GM18511 (cell line): ENCODE results near the gene SLC22A4.

Experiments
- ATAC-seq: cut with Tn5 transposase; IDR thresholded peaks from one replicate; pipeline ENCODE4 v1.9.1; 2021; ENCODE audit warnings: mild to moderate bottlenecking, moderate library complexity; ENCODE audit not compliant: unreplicated experiment

The SLC22A4 gene

GRCh38 chr5:132391870-132392269 is 97.7 kb downstream of the SLC22A4 start:
- ATAC-seq: no peak

- no peak for ATAC-seq
Observed at GRCh38 chr5:132392411-132392810, 98.2 kb downstream of the SLC22A4 start.

DNA sequence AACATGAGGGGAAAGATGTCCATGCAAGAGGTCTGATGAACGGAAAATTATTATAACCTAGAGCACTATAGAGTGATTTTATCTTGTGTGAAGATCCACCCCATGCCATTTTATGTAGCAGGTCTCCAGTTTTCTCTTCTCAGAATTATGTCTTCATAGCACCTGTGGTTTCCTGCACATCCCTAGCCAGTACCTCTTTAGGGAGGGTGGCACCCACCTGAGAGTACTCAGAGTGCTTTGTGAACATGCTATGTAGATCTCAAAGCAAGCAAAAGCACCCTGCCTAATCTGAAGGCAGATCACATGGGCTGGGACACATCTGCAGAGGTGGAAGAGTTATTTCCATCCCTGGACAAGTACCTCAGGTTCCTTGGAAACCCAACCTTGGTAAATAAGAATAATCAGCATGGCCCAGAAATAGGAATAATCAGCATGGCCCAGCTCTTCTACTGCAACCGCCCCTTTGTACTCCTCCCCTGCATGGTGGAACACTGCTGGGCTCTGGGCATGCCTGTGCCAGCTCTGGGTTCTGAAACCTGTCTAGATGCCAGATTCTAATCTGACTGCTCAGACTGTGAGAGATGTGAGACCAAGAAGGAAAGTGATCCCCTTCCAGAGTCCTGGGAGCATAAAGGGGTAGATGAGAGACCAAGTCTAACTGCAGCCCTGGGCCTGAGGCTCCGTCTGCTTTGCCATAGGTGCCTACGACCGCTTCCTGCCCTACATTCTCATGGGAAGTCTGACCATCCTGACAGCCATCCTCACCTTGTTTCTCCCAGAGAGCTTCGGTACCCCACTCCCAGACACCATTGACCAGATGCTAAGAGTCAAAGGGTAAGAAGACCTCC is 99.0 kb downstream of the SLC22A4 start:
- ATAC-seq: no peak
